ENCODE results near the gene TARBP1. TPM values are rescaled to one million over a fixed set of nuclear protein-coding genes. Genes with fewer than 3 reads are reported as not detected.

Gene TARBP1
- total RNA-seq, 1 donor from 2014 or later = 40.4 TPM

DNA sequence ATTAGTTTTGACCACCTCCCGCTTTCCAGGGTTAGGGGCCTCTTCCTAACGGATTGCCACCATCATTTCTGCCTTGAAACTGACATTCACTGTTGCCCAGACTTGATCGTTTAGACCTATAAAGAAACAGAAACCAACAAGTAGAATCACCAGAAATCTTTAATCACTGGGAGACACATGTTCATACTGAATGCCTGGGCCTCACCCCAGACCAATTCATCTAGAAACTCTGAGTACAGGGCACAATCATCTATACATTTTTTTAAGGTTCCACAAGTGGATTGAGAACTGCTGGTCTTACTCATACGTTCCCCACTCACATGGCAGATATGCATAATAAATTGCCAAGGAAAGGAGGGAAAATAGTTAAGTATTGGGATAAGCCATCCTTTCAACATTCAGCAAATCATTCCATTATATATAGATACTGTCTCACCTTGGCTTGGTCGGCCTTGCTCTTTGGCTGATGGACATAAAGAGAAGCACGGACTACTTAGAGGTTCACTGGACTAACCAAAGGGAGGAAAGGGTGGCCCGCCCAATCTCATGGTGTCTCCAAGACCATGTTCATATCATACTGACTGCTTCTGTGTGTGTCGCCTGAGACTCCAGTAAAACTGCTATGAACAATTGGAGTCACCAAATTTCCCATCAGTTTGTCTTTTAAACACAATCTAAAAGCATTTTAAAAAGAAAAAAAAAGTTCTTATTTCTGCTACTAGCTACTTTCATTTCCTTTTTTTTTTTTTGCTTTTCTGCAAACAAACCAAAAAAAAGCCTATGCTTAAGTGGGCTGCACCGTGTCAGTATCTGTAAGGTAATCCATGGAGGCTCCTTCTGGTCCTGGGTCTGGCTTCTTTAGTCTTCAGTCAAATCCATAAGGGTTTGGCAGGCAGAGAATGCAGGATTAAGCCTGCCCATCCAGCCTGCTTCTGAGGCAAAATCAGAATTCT lies 9.4 kb upstream of the TARBP1 start:
- DNase-seq (ENCODE audit: extremely low read depth, low read depth, low spot score) = no peak

DNA sequence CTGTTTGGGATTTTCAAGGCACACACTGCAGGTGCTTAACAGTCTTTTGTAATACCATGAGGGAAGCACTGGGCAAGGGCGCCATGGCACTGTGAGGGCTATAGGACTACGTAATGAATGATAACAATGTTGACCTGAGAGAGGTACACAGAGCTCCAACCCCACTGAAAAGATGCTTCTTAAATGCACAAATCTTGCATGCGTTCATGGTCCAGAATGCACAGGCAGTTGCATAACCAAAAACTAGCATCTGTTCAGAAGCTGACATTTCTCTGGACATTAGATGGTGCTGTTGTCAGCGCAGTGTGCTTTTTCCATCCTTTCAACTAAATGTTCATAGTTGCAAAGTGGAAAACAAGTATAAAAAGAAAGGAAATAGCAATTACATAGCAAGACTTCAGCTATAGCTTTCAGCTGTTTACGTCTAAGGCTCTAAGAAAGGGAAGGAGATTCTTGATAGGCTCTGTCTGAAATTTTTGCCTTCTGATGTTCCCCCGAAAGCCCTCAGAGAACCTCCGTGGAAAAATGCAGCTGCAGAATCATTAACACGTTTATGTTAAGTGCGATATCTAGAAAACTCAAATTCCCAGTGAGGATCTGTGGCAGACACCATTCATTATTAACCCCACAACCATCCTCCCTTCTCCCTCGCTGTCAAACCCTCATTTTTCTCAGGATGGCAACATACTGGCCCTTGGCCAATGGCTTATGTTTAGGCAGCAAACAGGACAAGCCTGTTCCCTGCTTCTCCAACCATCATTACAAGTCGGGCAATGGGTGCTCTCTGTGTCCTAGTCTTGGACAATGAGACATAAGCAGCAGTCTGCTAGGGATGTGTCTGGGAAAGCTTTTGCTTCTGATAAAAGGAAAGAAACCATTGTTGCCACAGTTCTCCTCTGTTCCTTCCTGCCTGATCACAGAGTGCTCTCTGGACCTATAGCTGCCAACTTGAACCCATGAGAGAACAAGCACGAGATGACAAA lies 8.2 kb upstream of the TARBP1 start:
- DNase-seq (ENCODE audit: extremely low read depth, low read depth, low spot score) = no peak

DNA sequence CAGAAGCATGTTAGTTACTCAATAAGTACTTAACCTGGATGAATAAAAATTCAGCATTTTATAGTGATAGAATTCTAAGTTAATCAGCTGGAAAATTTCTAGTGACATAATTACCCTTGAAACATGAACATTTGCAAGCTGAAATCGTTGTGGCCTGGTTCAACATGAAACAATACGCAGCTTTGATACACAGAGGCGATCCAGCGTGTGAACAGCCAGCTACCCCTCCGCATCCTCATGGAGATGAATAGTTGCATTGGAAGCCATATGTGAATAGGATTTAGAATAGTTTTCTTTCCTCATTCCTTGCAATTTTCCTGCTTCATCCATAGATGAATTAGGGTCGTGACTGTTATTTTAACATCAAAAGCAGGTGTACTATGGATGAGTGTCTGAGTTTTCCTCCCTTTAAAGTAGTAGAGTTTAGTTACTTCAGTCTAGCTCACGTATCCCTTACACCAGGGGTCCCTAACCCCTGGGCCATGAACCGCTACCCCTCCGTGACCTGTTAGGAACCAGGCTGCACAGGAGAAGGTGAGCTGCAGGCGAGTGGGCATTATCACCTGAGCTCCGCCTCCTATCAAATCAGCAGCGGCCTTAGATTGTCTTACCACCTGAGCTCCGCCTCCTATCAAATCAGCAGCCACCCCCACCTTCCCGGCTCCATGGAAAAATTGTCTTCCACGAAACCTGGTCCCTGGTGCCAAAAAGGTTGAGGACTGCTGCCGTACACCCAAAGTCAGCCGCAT lies 6.2 kb upstream of the TARBP1 start:
- no peak for DNase-seq (ENCODE audit: extremely low read depth, low read depth, low spot score)

DNA sequence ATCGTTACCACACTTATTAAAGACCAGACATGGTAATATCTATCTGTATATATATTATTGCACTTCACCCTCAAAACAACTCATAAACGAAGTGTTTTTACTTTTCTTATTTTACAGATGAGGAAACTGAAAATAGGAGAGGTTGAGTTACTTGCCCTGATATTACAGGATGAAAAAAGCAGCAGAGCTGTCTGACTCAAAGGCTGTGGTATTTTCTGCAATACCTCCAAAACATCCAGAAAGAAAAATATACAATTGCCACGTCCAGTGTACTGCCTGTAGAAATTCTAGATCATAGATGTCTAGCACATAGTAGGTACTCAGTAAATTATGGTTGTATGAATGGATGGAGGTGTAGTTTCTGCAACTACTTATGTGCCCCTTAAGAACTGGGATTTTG lies 5.2 kb upstream of the TARBP1 start:
- DNase-seq (ENCODE audit: extremely low read depth, low read depth, low spot score) = no peak

DNA sequence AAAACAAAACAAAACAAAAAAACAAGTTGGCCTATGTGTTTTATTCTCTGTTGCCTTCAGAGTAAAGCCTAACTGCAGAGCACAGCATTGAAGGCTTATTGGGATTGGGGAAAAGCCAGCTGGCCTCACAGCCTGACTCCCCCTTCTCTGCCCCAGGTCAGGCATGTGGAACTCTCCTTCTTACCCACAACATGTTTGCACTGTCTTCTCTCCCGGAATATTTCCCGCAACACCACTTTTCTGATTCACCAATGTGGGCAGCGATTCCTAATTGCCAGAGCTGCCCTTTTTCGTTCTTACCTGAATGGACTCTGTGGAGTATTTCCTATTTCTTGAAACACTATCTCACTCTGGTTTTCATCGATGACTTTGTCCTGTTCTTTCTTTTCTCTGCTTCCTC lies 2.8 kb upstream of the TARBP1 start:
- DNase-seq (ENCODE audit: extremely low read depth, low read depth, low spot score) = no peak

DNA sequence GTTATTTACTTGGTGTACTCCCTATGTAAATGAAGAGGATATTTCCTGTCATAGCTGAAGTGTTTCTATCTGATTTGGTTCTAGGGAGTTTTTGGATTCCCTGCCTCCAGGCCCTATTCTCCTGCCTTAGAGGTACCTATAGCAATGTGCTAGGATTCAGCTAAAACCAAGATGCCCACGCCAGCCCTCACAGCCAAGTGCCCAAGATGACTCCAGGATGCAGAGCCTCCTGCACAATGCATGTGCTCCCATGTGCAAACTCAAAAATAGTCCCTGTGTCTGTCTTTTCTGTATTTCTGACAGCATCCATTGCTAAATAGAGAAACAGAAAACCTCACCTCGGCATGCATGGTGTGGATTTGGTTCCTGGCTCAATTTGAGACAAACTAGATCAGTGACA lies 887 bp upstream of the TARBP1 start:
- no peak for DNase-seq (ENCODE audit: extremely low read depth, low read depth, low spot score)

DNA sequence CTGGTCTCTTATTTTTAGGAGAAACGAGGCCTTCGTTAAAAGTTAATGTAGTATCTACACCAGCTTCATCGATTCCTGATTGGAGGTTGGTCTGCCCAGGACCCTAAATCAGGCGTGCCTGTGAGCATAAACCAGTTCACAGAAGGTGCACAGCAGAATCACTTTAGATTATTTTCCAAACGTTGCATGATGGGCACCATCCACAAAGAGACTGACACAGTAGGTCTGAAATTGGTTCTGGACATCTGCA lies 256 bp upstream of the TARBP1 start:
- DNase-seq (ENCODE audit: extremely low read depth, low read depth, low spot score) = no peak

DNA sequence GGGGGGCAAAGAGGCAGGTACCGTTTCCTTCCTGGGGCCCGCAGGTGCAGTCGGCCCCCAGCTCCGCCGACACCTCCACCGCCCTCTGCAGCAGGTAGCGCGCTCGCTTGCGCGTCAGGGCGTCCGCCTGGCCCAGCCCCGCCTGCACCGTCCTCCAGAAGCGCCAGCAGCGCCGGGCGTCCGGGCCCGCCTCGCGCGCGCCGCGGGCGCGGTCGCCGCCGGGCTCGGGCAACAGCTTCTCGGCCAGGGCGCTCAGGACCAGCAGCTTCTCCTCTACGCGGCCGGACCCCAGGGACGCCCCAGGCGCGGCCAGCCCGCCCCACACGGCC lies 863 bp downstream of the TARBP1 start:
- no peak for DNase-seq (ENCODE audit: extremely low read depth, low read depth, low spot score)

DNA sequence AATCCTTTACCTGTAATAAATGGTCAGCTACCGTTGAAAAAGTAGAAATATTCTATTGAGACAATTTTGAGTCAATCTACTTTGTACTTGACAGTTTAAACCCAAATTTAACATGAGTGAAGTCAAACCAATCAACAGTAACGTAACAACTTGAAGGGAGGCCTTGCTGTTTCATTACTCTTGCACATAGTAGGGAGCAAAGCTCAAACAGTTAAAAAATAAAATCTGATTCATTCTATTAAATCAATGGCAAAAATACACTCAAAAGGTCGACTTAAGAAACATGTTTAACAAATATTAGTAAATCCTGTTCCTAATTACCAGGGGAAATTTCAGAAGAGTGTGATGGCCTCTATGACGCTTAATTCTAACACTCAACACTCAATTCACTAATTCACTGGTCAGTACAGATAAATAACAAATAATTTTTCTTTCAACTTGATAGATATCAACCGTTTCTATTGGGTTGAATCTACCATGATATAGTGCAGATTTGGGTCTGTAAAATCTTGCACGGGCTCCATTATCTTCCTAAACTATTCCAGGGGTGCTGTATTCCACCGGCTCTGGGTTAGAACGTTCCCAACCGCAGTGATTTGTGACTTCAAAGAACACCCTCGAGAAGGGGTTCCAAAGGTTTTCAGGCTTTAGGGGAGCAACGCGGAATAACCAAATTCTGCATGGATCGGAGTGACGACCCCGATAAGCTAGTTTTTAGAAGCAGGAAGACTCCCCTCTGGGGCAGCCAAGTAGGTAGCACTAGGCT lies 1.4 kb downstream of the TARBP1 start:
- DNase-seq (ENCODE audit: extremely low read depth, low read depth, low spot score) = no peak

DNA sequence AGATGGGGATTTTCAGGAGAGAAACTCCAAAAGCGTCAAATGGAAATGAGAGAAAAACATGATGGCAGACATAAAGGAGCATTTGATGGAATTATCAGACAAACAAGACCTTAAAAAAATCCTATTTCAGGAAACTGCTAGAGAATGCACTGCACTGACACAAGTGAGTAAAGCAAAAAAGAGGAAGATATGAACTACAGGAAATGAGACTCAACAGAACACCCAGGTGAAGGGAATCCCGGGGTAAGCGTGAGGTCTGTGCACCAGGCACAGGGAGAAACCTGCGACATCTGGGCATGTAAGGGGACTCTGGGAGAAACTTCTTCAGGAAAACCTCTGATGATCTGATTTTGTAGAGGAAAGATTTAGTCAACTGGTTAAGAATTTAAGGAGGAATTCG lies 2.8 kb downstream of the TARBP1 start:
- no peak for DNase-seq (ENCODE audit: extremely low read depth, low read depth, low spot score)

DNA sequence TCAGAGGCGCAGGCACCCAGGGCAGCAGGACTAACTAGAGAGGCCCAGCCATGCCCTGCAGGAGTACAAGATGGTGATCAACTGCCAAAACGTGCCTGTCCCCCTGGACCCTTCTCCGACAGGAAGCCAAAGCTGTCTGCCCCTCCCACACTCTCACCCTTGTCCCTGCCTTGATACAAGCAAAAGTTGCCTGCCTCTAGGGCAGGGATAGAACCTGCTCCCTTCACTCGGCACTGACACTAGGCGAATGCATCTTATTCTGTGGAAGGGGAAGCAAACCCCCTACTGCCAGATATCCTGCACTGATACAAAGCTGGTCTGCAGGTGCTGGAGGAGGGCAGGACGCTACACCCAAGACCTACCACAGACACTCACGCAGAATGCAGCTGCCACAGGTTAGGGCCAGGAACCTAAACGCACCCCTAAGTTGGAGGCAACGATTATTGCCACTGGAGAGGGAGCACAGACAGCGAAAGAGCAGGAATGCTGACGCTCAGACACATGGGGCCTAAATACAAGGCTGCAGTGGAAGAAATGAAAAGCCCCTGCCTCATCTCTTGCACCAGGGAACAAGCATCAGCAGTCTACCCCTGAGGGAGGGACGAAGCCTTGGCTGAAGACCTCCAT lies 3.7 kb downstream of the TARBP1 start:
- DNase-seq (ENCODE audit: extremely low read depth, low read depth, low spot score) = no peak

DNA sequence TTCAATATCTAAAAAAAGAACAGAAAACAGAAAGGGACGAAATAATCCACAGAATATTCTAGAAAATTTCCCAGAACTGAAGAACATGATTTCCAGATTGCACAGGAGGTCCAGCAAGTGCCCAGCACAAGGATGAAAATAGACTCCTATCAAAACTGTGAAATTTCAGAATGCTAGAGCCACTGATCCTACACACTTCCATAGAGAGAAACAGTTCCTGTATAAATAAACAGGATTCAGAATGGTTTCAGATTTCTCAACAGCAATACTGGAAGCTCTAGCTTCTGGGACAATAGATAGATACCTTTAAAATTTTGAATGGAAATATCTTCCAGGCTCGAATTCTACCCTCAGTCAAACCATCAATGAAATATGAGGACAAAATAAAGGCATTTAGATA lies 4.6 kb downstream of the TARBP1 start:
- DNase-seq (ENCODE audit: extremely low read depth, low read depth, low spot score) = no peak

DNA sequence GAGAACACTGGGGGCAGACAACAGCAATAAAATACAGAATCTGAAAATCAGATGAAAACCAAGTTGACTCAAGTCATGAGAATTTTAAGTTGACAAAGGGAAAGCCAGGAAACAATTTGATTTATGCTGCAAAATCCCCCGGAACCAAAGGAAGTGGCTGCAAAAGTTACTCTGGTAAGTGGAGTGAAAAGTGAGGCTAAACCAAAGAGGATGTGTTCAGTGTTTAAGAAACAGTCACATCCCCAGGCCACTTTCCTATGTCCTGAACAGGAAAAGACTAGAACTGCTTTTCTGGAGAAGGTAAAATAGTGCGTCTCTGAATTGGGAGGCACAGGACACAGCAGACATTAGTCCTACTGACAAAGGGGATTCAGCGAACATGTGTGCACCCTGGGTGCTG lies 5.9 kb downstream of the TARBP1 start:
- no peak for DNase-seq (ENCODE audit: extremely low read depth, low read depth, low spot score)

DNA sequence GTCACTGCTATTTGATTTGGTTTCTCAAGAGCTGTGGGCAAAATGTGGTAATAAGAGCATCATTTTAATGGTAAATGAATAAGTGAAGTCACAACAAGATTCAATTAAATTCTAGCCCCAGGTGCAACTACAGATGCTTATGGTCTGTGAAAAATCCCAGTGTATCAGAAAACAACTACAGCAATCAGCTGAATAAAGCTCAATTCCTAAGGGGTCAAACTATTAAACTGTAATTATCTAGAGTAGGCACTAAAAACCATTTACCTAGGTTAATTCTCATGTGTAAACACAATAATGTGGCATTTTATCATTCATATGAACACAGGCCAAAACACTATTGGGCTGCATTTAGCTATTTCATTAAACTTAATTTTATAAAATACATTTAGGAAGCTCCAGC lies 9.6 kb downstream of the TARBP1 start:
- DNase-seq (ENCODE audit: extremely low read depth, low read depth, low spot score) = no peak

DNA sequence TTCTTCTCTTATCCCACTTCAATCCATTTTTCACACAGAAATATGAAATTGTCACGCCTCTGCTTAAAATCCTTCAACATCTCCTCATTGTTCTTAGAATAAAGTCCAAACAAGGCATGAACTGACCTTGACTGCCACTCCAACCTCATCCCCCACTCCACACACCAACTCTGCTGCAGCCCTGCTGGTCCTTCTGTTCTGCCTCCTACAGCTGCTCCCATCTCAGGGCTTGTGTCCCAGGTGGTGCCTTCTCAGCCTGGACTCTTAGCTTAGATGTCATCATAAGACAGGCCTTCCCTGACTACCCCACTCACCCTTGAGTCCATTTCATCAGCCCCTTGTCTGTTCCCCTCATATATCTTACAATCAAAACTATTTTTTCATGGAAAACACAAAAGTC lies 10.4 kb downstream of the TARBP1 start:
- DNase-seq (ENCODE audit: extremely low read depth, low read depth, low spot score) = no peak

DNA sequence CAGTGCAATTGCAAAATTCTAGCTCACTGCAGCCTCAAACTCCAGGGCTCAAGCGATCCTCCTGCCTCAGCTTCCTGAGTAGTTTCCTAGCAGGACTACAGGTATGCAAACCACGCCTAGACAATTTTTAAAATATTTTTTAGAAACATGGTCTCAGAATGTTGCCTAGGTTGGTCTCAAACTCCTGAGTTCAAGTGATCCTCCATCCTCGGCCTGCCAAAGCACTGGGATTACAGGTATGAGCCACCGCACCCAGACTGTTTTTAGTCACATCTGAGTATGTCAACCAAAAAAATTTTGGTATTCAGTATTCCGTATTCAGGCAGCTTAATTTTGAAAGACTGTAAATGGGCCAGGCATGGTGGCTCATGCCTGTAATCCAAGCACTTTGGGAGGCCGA lies 11.2 kb downstream of the TARBP1 start:
- DNase-seq (ENCODE audit: extremely low read depth, low read depth, low spot score) = no peak

DNA sequence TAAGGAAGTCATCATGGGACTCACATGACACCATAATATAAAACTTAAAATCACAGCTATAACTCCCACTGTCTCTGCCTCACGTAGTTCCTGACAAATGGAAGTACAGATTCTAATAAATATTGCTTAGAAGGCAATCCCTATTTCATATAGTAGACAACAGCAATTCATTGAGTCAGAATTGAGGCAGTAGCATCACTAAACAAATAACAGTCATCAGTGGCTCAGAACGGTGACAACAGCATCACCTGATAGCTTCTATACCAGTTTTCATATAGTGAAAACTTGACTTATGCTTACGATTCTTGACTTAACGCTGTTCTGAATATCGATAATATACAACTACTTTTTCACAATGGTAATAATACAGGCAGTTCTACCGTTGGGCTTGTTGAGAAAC lies 12.0 kb downstream of the TARBP1 start:
- no peak for DNase-seq (ENCODE audit: extremely low read depth, low read depth, low spot score)

DNA sequence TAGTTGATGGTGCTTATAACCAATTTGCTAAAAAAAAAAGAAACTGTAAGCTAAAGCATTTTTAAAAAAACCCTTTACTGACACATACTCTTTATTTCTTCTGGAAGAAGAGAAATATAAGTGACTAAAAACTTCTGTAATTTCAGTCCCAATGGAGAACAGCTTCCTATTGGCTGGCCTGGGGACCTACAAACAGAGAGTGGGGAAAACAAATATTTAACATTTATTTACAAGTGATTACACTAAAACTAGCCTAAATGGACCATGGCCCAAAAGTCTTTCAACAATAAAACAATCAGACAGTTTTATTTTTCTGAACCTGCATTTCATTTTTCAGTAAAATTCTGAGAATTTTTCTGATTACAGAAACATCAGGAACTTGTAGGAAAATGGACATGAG lies 15.2 kb downstream of the TARBP1 start:
- no peak for DNase-seq (ENCODE audit: extremely low read depth, low read depth, low spot score)

DNA sequence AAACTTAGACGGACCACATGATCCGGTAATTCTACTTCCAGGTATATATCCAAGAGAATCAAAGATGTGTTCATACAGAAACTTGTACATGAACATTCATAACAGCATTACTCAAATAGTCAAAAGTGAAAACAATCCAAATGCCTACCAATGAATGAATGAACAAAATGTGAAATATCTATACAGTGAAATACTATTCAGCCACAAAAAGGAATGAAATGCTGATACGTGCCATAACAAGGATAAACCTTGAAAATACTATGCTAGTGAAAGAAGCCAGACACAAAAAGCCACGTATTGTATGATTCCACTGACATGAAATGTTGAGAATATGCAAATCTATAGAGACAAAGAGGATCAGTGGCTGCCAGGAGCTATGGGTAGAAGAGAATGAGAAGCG lies 18.3 kb downstream of the TARBP1 start:
- DNase-seq (ENCODE audit: extremely low read depth, low read depth, low spot score) = no peak

DNA sequence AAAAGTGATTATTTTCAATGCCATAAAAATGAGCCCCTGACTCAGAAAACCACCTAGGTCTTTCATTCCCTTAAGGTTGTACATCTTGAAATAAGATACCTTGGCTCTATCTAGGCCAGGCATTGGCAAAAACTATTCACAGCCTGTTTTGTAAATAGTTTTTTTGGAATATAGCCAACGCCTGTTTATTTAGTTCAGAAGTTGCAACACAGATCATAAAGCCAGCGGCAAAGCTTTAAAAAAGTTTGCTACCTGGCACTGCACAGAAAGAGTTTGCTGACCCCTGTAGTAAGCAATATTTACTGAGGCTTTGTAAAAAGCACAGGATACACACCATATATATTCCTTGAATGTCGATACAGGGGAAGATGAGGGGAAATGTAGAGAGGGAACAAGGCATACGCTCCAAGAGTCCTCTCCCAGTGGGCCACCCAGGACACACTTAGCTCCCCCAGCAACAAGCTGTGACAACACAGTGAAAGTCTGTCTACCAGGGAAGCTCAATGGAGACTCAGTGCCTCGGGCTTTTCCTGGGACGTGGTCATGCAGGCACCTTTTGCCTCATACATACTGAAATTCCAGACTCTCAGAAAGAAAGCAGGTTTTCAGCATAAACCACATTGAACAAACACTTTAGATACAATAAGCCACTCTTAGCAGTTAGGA lies 20.5 kb downstream of the TARBP1 start:
- no peak for DNase-seq (ENCODE audit: extremely low read depth, low read depth, low spot score)

Measured in glomerular endothelial cell (primary cell).